GM18951 (cell line): Measurements from ENCODE around the gene GRAP2.

ENCODE experiments used
- POLR2A ChIP-seq: IDR thresholded peaks from 4 replicates; pipeline ENCODE4 v1.6.1; 2011; ENCODE audit warnings: mild to moderate bottlenecking; ENCODE audit not compliant: insufficient read length, insufficient read depth; ENCODE audit errors: extremely low read depth
- in situ Hi-C: fragments of 300-500 bp; cut with MboI; formaldehyde crosslinking; loops from one replicate; pipeline ENCODE4 v1.12.0; 2022; ENCODE audit warnings: low sequenced_read_pairs, mixed read lengths, inconsistent platforms; ENCODE audit not compliant: unreplicated experiment

The GRAP2 gene

DNA sequence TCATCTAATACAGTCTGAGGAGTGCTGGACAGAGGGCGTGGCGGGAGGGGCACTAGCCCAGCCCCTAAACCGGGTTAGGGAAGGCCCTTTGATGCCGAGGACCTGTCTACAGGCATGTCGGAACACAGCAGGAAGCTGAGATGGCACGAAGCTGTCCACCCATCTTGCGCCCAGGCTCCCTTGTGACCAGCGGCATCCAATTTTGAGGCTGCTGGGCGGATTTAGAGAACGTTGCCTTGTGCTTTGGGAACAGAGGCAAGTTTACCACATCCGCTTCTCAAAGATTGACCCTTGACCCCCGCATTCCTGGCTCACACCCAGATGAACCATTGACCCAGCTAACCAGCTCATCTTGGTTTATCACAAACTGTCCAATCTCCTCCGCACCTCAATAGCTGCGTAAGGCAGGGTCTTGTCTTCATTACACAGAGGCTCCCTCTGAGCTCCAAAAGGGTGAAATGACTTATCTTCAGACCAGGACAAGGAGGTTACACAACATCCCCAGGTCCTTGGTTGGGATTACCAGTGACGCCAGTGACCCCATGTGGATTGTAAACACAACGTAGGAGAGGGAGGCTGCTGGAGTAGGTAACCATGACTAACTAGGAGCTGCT lies 98.4 kb downstream of the GRAP2 start:
- no peak for TF ChIP-seq POLR2A
- in situ Hi-C loops = no loop called here

DNA sequence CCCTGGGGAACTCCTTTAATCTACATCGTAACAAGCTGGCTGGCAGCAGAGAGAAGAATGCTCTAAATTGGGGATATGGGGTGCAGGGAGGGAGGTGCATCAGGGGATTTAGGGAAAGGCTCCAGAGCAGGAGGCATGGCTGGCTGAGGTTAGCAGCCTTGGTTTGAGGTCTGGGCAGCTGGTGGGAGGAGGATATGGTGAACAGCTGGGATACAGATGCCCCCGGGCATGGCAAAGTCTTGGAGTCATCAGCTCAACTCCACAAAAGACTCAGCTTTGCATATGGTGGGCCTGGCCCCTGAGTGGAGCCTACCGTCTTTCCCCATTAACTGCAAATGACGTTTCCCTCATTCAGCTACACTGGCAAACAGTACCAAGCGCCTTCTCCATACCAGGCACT lies 99.3 kb downstream of the GRAP2 start:
- in situ Hi-C loops = no loop called here
- TF ChIP-seq POLR2A = no peak

DNA sequence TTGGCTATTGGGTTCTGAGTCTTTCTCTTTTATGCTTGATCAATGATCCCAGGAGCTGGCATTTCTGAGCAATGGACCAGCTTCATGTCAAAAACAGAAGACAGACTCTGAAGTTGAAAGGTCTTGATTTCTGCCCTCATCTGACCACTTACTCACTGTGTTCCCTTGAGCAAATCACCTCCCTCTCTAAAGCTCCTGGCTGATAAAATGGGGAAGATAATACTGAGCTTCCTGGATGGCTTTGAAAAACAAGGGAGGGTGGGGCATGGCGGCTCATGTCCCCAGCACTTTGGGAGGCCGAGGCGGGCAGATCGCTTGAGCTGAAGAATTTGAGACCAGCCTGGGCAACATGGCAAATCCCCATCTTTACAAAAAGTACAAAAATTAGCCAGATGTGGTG lies 100.2 kb downstream of the GRAP2 start:
- TF ChIP-seq POLR2A = no peak
- in situ Hi-C loops = no loop called here

- no peak for TF ChIP-seq POLR2A
- in situ Hi-C loops = no loop called here
Measured at GRCh38 chr22:40001800-40002577, 101.1 kb downstream of the GRAP2 start.

GRCh38 chr22:40002935-40003715 lies 102.2 kb downstream of the GRAP2 start:
- no peak for TF ChIP-seq POLR2A
- in situ Hi-C loops = no loop called here

DNA sequence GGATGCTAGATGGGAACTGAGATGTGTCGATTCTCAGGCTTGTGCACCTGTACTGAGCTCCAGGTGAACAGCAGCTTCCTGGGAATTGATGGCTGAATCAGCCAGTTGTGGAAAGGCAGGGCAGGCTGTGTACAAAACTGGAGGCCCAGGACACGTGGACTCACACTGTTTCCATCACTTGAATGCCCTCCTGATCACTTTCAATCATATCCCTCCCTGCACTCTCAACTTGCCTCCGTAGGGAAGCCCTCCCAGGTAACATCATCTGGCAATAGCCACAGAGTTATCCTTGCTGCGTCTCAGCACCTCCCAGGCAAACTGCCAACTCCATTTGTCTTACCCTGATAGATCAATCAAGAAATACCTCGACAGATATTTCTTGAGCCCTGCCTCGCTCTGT lies 104.0 kb downstream of the GRAP2 start:
- in situ Hi-C loops = no loop called here

DNA sequence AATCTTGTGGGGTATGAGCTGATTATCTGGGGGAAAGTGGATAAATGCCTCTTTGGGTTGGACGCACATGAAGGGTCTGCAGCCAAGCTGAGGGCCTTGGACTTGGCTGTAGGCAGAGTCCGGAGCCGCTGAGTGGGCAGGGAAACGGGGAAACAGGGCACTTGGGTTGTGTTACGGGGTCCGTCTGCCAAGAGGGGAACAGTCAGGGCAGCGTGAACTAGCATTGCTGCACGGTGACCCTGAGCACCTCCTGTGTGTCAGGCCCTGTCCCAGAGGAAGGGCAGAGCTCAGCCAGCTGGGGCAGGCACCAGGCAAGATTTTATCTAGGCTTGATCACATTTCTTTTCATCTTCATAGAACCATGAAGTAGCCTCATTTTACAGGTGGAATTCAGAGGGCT lies 105.8 kb downstream of the GRAP2 start:
- TF ChIP-seq POLR2A = no peak
- in situ Hi-C loops = no loop called here

More for the DNA sequence above, 104.0 kb downstream of the GRAP2 start:
- no peak for TF ChIP-seq POLR2A

- no peak for TF ChIP-seq POLR2A
Measured at GRCh38 chr22:40007853-40008710, 107.2 kb downstream of the GRAP2 start.

DNA sequence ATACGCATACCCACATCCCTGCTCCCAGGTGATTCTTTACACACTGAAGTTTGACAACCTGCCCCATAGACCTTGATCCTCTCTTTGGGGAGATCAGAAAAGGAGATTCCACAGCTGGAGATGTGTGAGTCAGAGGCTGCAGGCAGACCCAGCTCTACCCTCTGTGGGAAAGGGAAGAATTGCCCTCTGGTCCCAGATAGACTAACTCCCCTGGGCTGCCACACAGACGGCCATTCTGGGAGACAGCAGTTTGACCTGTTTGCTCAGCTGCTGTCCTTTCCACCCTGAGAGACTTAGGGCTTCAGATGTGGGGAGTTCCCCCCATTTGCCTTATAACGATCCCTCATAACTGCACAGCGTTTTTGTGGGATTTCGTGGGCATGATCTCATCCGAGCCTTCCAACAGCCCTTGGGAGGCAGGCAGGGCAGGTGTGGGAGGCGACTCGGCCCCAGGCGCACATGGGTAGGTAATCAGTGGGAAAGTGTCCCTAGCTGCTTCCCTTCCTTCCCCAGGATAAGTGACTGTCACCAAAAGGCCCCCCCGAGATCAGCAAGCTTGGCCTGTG lies 107.9 kb downstream of the GRAP2 start:
- in situ Hi-C loops = no loop called here
- no peak for TF ChIP-seq POLR2A

More at GRCh38 chr22:40007853-40008710, 107.2 kb downstream of the GRAP2 start:
- in situ Hi-C loops = no loop called here

DNA sequence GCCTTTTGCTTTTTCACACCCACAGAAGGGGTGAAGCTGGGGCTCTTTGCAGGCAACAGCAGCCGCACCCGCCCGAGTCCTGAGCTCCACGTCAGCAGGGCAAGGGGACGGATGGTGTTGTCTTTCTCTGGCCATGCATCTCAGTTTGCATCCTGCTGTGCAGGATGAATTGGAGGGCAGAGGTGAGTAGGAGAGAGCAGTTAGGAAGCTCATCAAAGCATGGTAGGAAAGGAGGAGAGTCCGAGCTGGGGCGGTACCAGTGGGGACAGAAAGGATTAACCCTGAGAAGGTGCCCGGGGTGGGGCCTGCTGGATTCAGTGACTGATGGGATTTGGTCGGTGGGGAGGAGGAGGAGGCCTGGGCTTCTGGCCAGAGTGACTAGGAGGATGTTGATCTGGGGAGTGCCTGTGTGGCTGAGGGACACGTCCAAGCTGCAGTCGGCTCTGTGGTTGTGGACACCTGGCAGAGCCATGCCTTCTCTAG lies 108.4 kb downstream of the GRAP2 start:
- in situ Hi-C loops = no loop called here
- TF ChIP-seq POLR2A = no peak

GRCh38 chr22:40009951-40010671 lies 109.2 kb downstream of the GRAP2 start:
- in situ Hi-C loops = no loop called here

GRCh38 chr22:40010746-40011145 lies 109.9 kb downstream of the GRAP2 start:
- in situ Hi-C loops = no loop called here
- no peak for TF ChIP-seq POLR2A

More at GRCh38 chr22:40009951-40010671, 109.2 kb downstream of the GRAP2 start:
- no peak for TF ChIP-seq POLR2A

DNA sequence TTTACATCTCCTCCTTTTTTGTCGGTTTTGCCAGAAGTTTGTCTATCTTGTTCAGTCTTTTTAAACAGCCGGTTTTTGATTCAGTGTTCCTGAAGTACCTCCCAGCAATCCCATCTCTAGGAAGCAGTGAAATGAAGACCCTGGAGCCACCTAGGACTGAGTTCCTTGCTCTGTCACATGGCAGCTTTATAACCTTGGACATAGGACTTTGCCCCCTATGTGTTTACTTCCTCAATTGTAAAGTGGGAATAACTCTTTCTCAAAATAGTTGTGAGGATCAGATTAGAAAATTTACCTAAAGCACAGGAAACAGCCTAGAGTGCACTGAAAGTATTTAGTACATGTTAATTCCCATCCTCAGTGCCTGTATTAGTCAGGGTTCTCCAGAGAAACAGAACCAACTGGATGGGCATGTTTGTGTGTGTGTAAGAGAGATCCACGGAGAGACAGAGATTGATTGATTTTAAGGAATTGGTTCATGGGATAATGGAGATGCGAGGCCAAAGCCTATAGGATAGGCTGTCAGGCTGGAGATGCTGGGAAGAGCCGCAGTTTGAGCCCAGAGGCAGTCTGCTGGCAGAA lies 113.9 kb downstream of the GRAP2 start:
- in situ Hi-C loops = no loop called here

More for the DNA sequence above, 113.9 kb downstream of the GRAP2 start:
- TF ChIP-seq POLR2A = no peak
